HCT116 (cell line): Measurements from ENCODE around the gene CCDC91.

Experiments used
- CTCF ChIP-seq, 3 experiments: fragments of 200-600 bp in 1 of 3; sonication (generic) in 1 of 3; IDR thresholded peaks in 2 of 3; conservative IDR thresholded peaks in 1 of 3; 2 replicates each; pipeline ENCODE4 v1.5.1; 2012 to 2017; ENCODE audit warnings: low read depth in 2 of 3, low read length in 2 of 3, antibody characterized with exemption in 1 of 3, borderline replicate concordance in 1 of 3, control low read depth in 1 of 3, mild to moderate bottlenecking in 1 of 3, mixed read lengths in 1 of 3, mixed run types in 1 of 3, moderate library complexity in 1 of 3; ENCODE audit not compliant: insufficient read depth in 1 of 3
- JUND ChIP-seq: IDR thresholded peaks from 2 replicates; pipeline ENCODE4 v1.6.1; 2012
- POLR2A ChIP-seq: IDR thresholded peaks from 2 replicates; pipeline ENCODE4 v1.7.0; 2011; ENCODE audit warnings: borderline replicate concordance; ENCODE audit not compliant: insufficient read depth, insufficient read length; ENCODE audit errors: extremely low read depth
- POLR2AphosphoS5 ChIP-seq: IDR thresholded peaks from 2 replicates; pipeline ENCODE4 v1.6.1; 2011; ENCODE audit warnings: mild to moderate bottlenecking, low read depth, low read length, moderate library complexity
- ZBTB33 ChIP-seq: IDR thresholded peaks from 2 replicates; pipeline ENCODE4 v1.6.1; 2011; ENCODE audit warnings: mild to moderate bottlenecking, low read length, moderate library complexity; ENCODE audit not compliant: insufficient replicate concordance; ENCODE audit errors: extremely low read depth

- TF ChIP-seq POLR2A = no peak
- no peak for TF ChIP-seq CTCF (IDR thresholded peaks at IDR 0.05 in 2 of 3, conservative IDR thresholded peaks at IDR 0.05 in 1 of 3; ENCODE audit: borderline replicate concordance in 1 of 3, insufficient read depth in 1 of 3, low read depth in 2 of 3, low read length in 2 of 3)
- no peak for TF ChIP-seq JUND
- TF ChIP-seq ZBTB33 = no peak
- no peak for TF ChIP-seq POLR2AphosphoS5
Measured at GRCh38 chr12:28527631-28528249, 337.5 kb downstream of the CCDC91 start.
